ENCODE measurements around the gene DDX52.
A peak's percentile ranks its signal among the peaks of the same experiment; 100 is the strongest.
"Not testable (repeated sequence)": the region's sequence is repeated elsewhere in the genome, so short reads cannot be mapped to it uniquely, and the experiment has no call there.

The DDX52 gene

GRCh38 chr17:37643118-37643766 lies at the start of gene DDX52:
Gene DDX52 (minus strand): TSS chr17:37643446. CDS start chr17:37643420, 26 bp downstream.
- DNase-seq = peak; percentile 50 to 79 (median 68)

GRCh38 chr17:37691807-37692206 lies 48.6 kb upstream of the DDX52 start:
- DNase-seq = no peak

GRCh38 chr17:37689317-37689716 lies 46.1 kb upstream of the DDX52 start:
- DNase-seq = no peak

GRCh38 chr17:37683454-37683984 lies 40.3 kb upstream of the DDX52 start:
- no peak for DNase-seq

GRCh38 chr17:37682007-37682406 lies 38.8 kb upstream of the DDX52 start:
- no peak for DNase-seq

- not testable (repeated sequence) for DNase-seq
Observed at GRCh38 chr17:37679995-37680394, 36.7 kb upstream of the DDX52 start.

- no peak for DNase-seq
Observed at GRCh38 chr17:37678036-37678435, 34.8 kb upstream of the DDX52 start.

- DNase-seq = no peak
Observed at GRCh38 chr17:37677021-37677420, 33.8 kb upstream of the DDX52 start.

- no peak for DNase-seq
Observed at GRCh38 chr17:37676115-37676925, 33.1 kb upstream of the DDX52 start.

GRCh38 chr17:37674511-37674910 lies 31.3 kb upstream of the DDX52 start:
- DNase-seq = no peak

- no peak for DNase-seq
Observed at GRCh38 chr17:37673386-37673785, 30.1 kb upstream of the DDX52 start.

- DNase-seq = no peak
Observed at GRCh38 chr17:37672548-37673078, 29.4 kb upstream of the DDX52 start.

GRCh38 chr17:37671824-37672547 lies 28.7 kb upstream of the DDX52 start:
- DNase-seq = no peak

GRCh38 chr17:37671028-37671823 lies 28.0 kb upstream of the DDX52 start:
- DNase-seq = no peak

- no peak for DNase-seq
Observed at GRCh38 chr17:37667039-37667438, 23.8 kb upstream of the DDX52 start.

- DNase-seq = no peak
Observed at GRCh38 chr17:37664214-37664613, 21.0 kb upstream of the DDX52 start.

- DNase-seq = no peak
Observed at GRCh38 chr17:37662353-37662752, 19.1 kb upstream of the DDX52 start.

- DNase-seq = no peak
Observed at GRCh38 chr17:37661400-37662014, 18.3 kb upstream of the DDX52 start.

- DNase-seq = no peak
Observed at GRCh38 chr17:37659925-37660324, 16.7 kb upstream of the DDX52 start.

- DNase-seq = no peak
Observed at GRCh38 chr17:37657202-37657601, 14.0 kb upstream of the DDX52 start.

GRCh38 chr17:37651849-37652248 lies 8.6 kb upstream of the DDX52 start:
- DNase-seq = no peak

Data from activated naive CD4-positive, alpha-beta T cell (primary cell).